ENCODE measurements around the gene TTPAL. TPM values are rescaled to one million over a fixed set of nuclear protein-coding genes. Genes with fewer than 3 reads are reported as not detected.

The TTPAL gene
- total and polyA plus RNA-seq, 7 donors: 1.2 to 8.4 (median 4.5) TPM

DNA sequence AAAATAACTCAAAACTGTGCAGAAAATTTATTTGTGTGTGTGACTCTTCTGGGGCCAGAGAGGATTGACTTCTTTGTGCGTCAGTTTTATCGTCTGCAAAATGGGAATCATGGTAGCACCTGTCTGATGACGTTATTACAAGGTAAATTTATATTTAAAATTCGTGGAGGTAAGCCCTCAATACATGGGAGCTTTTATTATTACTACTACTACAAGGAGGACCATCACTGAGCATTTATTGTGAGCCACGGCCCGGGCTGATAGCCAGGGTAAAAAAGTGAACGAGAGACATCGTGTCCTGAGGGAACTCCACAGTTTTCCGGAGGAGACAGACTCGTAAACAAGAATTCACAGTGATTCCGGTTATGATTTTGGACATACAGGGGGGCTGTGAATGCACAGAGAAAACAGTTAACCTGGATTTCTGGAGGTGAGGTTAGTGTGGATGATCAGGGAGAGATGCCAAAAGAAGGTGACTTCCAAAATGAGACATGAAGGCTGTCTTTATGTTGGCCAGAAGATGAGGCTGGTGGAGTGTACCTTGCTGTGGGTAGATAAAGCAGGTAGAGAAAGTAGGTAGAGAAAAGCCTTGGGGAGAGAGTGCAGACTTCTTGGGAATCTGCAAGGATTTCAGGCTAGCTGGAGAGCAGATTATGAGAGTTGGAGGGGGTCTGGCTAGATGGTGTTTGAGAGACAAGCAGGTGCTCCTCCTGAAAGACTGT, 56.7 kb downstream of the TTPAL start:
- Histone ChIP-seq H3K36me3 (ENCODE audit: insufficient read depth in 1 of 2, low read depth in 1 of 2) (no peaks in the 10 kb centered on the region), H3K4me1 (peaks cover 2% of the 10 kb centered on the region), H3K27ac (peak overlapping the region; percentile 79), H3K27me3 (ENCODE audit: insufficient read depth in 3 of 3, low read length in 2 of 3) (no peaks in the 10 kb centered on the region), H3K4me3 (peak overlapping the region; percentile 88), H3K9me3 (no peaks in the 10 kb centered on the region)
- ATAC-seq (peak in 2 of 4 donors; percentile 13 to 21), DNase-seq (no peak)
- TF ChIP-seq, protein P1, sequence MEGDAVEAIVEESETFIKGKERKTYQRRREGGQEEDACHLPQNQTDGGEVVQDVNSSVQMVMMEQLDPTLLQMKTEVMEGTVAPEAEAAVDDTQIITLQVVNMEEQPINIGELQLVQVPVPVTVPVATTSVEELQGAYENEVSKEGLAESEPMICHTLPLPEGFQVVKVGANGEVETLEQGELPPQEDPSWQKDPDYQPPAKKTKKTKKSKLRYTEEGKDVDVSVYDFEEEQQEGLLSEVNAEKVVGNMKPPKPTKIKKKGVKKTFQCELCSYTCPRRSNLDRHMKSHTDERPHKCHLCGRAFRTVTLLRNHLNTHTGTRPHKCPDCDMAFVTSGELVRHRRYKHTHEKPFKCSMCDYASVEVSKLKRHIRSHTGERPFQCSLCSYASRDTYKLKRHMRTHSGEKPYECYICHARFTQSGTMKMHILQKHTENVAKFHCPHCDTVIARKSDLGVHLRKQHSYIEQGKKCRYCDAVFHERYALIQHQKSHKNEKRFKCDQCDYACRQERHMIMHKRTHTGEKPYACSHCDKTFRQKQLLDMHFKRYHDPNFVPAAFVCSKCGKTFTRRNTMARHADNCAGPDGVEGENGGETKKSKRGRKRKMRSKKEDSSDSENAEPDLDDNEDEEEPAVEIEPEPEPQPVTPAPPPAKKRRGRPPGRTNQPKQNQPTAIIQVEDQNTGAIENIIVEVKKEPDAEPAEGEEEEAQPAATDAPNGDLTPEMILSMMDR (IDR thresholded peaks at IDR 0.05): no peak
- intact Hi-C loops (cut with DNase I): loop anchor here in 1 of 2 donors (5.0 kb wide), 1 partner anchor 40 kb away; no protein-coding TSS in a partner anchor
- 14 to 20% (median 17%) methylated on average over 11 of the region's 11 CpGs for WGBS, 3 donors

DNA sequence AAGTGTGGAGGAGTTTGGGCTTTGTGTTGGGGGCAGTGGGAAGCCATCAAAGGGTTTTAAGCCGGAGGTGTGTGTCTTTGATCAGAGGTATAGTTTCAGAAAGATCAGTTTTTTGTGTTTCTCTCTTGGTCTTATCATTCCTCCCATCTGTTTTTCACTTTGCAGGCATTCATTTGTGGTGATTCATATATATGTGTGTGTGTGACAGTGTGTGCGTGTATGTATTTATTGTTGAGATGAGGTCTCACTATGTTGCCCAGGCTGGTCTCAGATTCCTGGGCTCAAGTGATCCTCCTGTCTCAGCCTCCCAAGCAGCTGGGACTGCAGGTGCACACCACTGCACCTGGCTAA, 57.3 kb downstream of the TTPAL start:
- no peak for ATAC-seq
- Histone ChIP-seq H3K9me3 (no peaks in the 10 kb centered on the region), H3K36me3 (ENCODE audit: insufficient read depth in 1 of 2, low read depth in 1 of 2) (no peaks in the 10 kb centered on the region), H3K4me3 (peak overlapping the region; percentile 88), H3K4me1 (peaks cover 2% of the 10 kb centered on the region), H3K27me3 (ENCODE audit: insufficient read depth in 3 of 3, low read length in 2 of 3) (no peaks in the 10 kb centered on the region), H3K27ac (no peak overlapping the region)
- DNase-seq: no peak
- TF ChIP-seq, protein P1 (IDR thresholded peaks at IDR 0.05): no peak
- 86 to 94% (median 89%) methylated on average over 2 of the region's 2 CpGs for WGBS, 3 donors
- intact Hi-C loops (cut with DNase I): loop anchor here in 1 of 2 donors (5.0 kb wide), 1 partner anchor 39 kb away; no protein-coding TSS in a partner anchor

DNA sequence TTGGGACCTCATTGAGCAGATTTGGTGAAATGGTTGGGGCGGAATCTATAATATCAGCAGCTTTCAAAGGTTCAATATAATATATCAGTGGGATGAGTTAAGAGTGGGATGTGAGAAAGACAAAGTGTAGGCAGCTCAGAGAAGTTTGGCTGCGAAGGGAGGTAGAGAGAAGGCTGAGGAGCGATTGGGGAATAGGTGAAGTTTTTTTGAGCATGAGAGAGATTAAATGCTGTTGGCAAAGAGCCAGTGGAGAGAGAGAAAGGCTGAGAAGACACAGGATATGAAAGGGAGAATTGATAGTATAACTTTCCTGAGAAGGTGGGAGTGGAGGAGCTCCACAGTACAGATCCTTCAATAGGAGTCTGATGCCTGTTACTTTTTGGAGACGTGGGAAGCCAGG, 58.3 kb downstream of the TTPAL start:
- intact Hi-C loops (cut with DNase I): loop anchor here in 1 of 2 donors (5.0 kb wide), 1 partner anchor 38 kb away; no protein-coding TSS in a partner anchor
- WGBS, 3 donors: 78 to 85% (median 83%) methylated on average over 4 of the region's 4 CpGs
- Histone ChIP-seq H3K4me3 (no peak overlapping the region), H3K27me3 (ENCODE audit: insufficient read depth in 3 of 3, low read length in 2 of 3) (no peaks in the 10 kb centered on the region), H3K4me1 (peaks cover 2% of the 10 kb centered on the region), H3K27ac (no peak overlapping the region), H3K36me3 (ENCODE audit: insufficient read depth in 1 of 2, low read depth in 1 of 2) (no peaks in the 10 kb centered on the region), H3K9me3 (no peaks in the 10 kb centered on the region)
- ATAC-seq (no peak), DNase-seq (no peak)
- TF ChIP-seq, protein P1 (IDR thresholded peaks at IDR 0.05): no peak

DNA sequence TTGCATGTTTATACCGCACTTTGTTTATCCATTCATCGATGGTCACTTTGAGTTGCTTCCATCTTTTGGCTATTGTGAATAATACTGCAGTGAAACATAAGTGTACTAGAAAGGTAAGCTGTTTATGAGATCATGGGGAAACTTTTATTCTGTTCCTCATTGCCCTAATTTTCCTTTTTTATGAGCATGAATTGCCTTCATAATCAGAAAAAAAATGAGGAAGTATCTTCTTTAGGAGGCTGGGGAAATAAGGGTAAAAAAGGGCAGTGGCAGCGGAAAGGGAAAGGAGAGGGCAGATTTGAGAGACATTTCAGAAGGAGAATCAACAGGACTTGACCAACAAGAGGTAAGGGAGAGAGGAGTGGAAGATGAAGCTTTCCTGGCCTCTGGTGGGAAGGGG, 60.5 kb downstream of the TTPAL start:
- Histone ChIP-seq H3K9me3 (no peaks in the 10 kb centered on the region), H3K27ac (no peak overlapping the region), H3K27me3 (ENCODE audit: insufficient read depth in 3 of 3, low read length in 2 of 3) (no peaks in the 10 kb centered on the region), H3K4me3 (no peak overlapping the region), H3K36me3 (ENCODE audit: insufficient read depth in 1 of 2, low read depth in 1 of 2) (no peaks in the 10 kb centered on the region), H3K4me1 (peaks cover 2% of the 10 kb centered on the region)
- TF ChIP-seq, protein P1 (IDR thresholded peaks at IDR 0.05): no peak
- DNase-seq: no peak
- 93 to 95% (median 94%) methylated on average over 3 of the region's 3 CpGs for WGBS, 3 donors
- ATAC-seq: no peak
- intact Hi-C loops (cut with DNase I): no loop called here

Data from psoas muscle (tissue), 8 donors.